Stimulated activated CD8-positive, alpha-beta memory T cell treated with anti-CD3 and anti-CD28 coated beads, Interleukin-7, amount 100 ng/mL, for 1 hour (primary cell): ENCODE data around the gene MPPED2.

Source experiments
- DNase-seq, 2 donors: peaks; one replicate each; pipeline ENCODE4 v3.0.0-alpha.2; 2020; ENCODE audit warnings: low read depth in 2 of 2

The MPPED2 gene

DNA sequence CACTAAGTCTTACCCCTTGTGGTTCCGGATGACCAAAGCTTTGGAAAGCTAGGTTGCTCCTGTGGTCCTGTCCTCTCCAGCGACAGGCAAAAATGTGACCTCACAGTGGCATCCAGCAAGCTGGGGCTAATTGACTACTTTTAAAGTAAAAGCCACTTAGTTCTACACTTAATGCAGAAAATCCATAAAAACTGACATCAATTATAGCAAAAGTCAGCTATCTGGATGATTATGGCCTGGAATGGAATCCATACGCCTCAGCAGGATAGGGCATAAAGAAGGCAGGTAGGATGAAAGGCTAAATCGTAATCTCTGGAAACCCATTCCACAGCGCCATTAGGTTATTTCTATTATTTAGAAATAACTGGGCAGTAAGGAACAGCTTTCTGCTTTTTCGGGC, 171.3 kb downstream of the MPPED2 start:
- DNase-seq, result no peak

DNA sequence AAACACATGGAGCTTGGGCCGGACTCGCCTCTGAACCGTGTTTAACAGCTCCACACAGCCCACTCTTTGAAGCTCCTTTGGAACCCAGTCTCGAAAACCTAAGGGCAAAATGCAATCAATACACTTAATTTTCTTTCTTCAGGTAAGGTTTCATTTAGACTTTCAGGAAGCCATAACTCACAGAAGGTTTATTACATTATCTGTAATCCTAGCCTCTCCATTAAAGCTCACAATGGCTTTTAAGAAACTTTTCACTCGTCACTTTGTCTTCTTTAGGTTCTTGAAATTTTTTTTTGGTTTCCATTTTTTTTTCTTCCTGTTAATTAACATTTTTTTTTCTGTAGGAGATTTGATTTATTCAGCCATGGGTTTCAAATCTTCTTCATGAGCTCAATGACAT, 171.9 kb downstream of the MPPED2 start:
- DNase-seq, result no peak

DNA sequence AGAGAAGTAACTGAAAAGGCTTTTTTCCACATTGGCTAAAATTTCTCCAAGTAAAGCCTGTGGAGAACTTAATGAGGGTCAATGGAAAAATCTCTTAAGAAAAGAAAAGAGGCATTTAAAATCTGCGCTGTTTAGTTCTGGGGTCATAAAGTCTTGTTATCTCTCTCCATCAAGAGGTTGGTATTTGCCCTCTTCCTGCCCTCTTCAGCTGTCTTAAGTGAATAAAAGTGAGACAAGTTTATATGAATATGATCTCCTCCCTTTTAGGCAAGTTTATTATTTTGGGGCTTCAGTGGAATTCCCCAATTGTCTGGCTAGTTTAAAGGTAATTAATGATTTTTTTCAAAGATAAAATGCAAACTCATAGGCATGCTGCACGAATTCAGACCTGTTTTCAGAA, 173.6 kb downstream of the MPPED2 start:
- DNase-seq, result no peak

DNA sequence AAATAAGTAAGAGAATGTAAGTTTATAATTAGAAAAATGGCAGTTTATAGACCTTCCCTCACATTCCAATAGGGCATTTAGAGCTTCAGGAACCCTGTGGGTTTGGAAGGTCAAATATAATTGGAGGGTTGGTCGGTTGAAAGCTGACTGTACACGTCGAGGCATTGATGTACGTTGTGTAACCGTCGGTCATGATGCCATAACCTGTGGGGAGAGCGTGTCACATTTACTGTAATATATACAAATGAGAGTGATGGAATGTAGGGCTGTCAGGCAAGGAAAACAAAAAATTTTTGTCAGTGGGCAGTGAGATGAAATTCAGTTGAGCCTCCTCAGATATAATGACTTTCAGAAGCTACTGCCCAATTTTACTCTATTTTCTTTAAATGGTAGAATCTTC, 174.8 kb downstream of the MPPED2 start:
- DNase-seq, result no peak

DNA sequence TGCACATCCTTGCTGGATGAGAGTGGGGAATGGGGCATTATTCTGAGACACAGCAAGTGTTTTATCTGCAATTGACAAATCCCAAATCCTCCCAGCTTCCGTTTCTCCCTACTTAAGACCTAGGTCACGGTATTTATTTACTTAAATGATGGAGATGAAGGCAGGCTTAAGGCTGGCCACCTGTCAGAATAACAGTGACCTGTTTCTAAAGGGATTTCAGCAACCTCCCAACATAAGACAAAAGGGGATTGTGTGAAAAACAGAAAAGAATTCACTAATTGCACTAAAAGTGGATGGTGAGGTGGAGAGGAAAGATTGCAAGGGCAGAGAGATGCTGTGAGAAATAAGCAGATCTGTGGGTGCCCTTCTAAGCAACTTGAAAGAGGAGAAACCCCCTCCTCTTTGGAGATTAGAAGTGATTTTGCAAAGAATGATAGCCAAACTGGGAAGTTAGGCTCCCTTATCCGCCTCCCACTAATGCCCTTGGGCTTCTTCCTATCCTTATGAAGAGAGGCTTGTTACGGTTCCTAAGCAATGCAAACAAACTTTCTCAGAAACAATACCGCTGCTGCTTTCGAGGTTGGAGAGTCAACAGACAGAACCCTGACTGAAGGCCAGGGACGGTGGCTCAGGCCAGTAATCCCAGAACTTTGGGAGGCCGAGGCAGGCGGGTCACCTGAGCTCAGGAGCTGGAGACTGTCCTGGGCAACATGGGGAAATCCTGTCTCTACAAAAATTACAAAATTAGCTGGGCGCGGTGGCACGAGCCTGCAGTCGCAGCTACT, 179.0 kb downstream of the MPPED2 start:
- no peak for DNase-seq

DNA sequence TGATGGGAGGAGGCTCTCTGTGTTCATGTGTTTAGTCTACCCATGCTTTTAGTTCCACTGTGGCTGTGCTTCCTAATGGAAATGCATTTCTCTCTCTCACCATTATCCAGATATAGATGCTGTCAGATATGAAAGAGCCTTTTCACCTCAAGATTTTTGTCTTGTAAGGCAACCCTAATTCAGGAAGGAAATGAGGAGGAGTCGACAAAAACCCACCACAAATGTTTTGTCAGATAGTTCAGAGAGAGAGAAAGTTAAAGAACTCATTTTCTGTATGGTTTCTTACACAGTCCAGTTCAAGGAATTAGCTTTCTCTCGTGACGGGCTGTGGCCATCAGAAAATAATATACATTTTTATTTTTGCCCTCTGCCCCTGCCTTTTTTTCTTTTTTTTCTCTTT, 180.8 kb downstream of the MPPED2 start:
- no peak for DNase-seq

DNA sequence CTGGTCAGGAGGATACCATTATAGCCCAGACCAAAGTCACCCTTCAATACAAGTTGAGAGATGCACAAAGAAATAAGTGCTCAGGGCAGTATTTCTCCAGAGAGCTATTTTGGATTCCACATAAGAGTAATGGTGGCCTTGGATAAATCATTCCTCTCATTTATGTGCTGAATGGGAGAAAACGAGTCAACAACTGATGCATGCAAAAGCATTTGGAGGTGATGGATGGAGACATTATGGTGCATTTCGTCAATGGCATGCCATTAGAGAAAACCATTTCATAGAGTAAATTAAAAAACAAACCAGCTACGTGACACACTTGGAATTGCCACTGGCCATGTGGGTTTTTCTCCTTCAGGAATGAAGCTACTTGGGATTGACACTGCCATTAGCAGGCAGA, 182.0 kb downstream of the MPPED2 start:
- no peak for DNase-seq

DNA sequence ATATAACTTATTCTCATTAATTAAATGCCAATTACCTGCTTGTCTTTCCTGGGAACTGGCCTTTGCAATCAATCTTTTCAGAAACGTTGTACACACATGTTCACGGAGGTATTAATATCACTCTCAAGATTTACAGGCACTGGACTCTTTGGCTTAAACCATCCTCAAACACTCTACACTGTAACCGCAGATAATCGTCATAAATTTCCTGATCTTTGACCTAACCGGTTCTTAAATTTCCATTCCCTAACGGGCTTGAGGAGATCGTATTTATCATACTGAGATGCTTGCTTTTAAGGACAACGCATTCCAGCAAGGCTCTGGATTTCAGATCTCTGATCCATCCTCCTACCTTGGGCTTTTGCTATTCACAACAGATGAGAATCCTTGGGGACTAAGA, 190.4 kb downstream of the MPPED2 start:
- no peak for DNase-seq

DNA sequence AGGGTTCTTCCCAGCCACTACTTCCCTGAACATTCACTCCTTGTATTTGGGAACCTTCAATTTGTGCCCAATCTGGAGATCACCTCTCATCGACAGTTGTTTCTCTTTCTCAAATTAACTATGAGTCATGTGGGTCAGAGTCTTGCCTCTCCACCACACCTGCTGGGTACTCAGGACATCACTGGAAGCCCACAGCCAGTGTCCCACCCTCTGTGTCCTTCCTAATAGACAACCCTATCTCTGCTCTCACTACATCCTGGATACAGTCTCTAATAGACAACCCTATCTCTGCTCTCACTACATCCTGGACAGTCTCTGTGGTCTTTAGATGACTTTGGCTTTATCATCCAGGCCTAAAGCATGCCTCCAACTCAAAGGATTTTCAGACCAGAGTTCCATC, 193.1 kb downstream of the MPPED2 start:
- no peak for DNase-seq

DNA sequence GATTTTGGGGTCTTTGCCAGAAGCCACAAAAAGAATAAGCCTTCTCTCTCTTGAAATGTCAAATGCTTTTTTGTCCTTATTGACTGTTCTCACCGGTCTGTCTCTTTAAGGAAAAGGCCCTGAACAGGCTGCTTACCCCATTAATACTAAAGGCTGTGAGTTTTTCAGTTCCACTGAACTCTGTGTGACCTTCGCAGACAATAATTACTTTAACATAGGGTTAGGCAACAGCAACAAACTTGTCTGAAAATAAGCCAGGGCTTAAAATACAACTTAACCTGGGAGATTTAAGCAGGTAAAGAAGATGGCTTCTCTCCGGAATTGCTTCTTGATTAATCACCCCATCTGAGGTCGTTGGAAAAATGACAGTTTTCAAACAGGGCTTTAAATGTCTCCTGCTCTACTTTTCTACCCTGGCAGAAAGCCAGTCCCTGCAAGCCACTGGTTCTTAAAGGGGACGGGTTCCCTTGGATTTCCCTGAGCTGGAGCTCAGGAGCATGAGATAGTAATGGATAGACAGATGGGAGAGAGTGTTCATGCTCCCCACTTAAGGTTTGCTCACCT, 193.8 kb downstream of the MPPED2 start:
- no peak for DNase-seq

DNA sequence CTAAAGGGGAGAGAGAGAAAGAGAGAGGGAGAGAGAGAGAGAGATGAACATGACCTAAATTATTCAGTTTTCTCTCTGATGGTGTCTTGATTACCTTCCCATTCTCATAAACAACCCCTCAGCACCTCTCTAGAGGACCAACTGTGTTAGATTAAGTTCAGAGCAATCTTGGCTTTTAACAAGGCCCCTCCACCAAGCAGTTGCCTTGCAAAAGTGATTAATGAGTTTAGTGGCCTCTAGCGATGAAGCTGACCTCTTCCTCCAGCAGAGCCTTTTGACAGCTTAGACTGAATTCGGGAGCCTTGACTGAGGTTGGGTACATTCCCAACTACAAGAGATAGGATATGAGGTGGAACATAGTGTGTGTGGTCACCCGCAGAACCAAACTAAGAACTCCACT, 197.2 kb downstream of the MPPED2 start:
- DNase-seq, result no peak

DNA sequence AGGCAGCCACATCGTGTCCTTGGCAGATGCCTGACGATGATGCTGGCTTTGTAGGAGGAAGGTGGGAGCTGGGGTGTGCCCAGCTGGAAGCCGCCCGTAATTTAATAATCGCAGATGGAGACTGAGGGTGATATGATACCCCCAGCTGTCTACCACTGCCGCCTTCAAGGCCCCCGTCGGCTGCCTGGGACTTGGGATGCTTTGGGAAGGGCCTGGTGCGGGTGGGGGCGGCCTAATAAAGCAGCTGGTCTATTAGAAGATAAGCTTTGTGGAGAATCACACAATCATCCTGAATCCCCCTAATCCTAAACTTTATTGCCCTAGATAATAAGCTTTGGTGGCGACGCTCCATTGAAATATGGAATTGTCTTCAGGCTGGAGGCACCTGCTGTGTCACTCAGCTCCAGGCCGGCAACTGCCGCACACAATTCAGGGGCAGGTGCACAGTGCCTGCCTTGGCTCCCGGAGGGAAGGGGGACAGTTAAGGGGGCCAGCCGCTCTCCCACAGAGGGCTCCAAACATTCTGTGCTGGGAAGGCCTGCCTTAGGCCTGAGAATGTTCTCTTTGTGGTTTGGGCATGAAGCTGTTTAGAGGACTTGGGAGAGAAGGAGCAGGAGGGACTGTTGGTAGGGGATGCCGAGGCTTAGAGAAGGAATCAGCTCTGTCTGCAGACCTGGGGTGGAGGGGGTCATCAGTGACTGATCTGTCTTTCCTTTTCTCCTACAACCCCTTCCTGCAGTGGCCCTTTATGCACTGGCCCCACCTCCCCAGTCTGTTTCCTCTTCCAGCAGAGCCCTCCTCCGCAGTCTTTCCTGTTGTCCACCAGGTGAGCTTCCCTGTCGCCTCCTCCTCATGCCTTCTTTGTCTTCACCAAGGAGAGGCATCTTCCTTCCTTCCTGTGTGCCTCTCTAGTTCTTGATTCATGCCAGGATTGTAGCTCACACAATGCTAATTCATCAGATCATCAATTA, 198.0 kb downstream of the MPPED2 start:
- DNase-seq, result no peak

DNA sequence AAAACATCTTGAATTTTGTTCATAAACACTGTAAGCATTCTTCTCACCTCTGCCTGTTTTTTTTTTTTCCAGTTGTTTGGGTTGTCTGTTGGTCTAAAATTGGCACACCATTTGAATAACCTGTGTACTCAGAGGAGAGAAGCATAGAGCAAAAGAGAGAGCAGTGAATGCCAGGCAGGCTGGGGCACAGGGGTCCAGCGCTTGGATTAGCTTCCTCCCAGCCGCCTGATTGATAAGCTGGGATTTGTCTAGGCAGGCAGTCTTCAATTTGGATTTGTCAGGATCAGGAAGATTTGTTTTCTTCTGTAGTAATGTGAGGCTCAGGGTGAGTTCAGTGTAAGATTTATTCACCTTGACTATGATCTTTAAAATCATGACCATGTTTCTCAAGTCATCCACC, 204.3 kb downstream of the MPPED2 start:
- no peak for DNase-seq

DNA sequence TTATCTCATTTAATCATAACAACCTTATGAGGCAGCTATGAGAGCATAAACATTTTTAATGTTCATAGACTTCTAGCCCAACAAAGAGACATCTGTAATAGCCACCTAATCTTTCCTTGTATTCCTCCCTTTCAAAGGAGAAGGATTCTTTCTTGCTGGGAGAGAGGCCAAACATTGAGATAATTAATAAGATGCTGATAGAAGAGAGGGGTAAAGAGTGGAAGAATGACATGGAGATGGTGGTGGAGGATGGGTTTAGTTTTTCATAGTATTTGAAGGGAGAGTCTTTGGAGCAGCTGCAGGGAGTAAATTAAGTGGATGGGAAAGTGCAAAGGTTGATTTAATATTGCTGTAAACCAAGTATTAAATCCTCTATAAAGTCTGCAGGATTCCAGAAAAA, 205.3 kb downstream of the MPPED2 start:
- no peak for DNase-seq

DNA sequence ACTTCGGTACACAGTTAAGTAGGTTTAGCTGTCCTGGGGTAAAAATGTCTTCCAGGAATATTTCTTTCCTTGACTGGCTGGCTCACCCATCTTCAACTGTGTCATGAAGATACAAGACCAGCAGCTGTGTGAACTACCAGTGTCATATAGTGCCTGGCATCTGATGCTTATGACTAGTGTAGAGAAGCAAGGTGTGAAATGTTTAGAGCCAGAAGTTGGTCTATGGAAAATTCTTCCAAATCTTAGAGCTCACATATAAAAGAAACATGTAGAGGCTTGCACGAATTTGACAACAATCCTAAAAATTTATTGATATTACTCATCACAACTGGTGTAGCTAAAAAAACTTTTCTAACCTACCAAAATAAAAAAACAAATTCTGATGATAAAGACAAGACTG, 208.8 kb downstream of the MPPED2 start:
- DNase-seq, result no peak

DNA sequence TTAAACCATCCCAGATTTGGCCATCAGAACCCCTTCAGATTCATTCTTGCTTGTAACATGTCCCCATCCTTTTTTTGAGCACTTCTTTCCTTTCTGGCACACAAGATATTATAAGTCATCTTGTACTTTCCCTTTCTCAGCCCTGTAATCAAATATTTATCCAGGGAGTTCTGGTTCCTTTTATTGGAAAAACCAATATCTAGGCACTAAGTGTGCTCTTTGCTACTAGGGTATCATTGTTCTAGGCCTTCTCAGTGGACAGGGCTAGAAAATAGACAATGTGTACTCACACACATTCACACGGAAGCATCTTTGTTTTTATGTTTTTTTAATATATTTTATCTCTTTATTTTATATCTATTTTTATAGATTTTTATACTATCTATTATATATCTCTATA, 216.0 kb downstream of the MPPED2 start:
- no peak for DNase-seq

DNA sequence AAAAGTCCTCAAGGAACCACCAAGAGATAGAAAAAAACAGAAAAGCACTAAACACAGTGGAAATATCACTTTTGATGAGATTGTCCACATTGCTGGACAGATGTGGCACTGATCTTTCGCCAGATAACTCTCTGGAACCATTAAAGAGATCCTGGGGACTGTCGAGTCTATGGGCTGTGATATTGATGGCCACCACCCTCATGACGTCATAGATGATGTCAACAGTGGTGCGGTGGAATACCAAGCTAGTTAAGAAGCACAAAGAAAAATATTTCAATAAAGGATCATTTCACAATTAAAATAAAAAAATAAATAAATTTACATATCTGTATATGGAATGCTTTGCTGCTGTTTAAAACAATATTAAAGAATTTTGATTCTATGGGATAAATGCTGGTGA, 217.8 kb downstream of the MPPED2 start:
- no peak for DNase-seq

DNA sequence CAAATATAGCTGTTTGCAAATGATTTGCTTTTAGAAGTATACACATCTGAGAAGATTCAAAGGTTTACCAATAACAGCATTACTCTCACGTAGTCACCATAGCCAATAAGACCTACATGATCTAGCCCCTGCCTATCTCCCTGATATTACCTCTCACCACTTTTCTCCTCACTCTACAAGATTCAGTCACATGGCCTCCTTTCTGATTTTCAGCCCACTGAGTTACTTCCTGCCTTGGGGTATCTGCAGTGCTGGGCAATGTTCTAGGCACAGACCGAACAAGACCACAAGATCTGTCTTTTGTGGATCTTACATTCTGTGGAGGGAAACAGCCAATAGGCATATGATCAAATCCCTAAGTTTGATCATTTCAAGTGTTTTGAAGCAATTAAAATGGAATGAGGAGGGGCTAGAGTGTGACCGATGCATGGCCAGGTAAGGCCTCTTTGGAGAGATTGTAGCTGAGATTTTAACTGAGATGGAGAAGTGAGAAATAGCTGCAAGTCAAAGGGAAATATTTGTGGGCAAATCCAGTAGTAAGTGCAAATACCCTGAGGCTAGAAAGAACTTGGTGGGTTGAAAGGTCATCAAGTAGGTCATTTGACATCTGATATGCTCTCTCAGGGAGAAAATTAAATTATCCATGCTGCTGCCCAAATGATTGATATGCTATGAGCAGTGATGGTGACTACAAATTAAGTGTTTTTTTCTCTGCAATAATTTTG, 220.2 kb downstream of the MPPED2 start:
- DNase-seq, result no peak

DNA sequence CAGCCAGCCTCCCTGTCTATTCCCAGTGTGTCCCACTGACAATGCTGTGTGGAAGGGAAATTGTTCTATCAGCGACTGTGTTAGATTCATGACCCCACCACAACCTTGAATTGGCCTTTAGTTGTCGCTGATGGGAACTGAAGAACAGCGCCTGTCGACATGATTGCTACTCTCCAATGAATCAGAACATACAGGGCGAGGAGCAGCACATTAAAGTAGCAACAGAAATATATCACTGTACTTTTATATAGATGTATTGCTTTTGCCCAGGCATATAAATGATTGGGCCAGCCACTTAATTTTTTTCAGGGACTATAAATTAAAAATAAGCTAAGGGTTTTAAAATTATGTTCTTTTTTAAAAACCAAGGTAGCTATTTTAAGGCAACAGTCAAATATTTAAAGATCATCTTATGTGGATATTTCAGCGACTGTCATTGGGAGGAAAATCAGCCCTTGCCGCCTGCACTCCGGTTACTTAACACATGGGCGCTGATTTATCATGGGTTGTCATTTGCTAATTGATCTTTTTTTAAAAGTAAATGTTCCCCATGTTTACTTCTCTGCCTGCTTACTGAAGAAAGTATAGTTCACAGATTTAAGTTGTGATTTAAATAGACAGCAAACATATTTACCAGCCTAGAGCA, 221.2 kb downstream of the MPPED2 start:
- DNase-seq, result no peak

DNA sequence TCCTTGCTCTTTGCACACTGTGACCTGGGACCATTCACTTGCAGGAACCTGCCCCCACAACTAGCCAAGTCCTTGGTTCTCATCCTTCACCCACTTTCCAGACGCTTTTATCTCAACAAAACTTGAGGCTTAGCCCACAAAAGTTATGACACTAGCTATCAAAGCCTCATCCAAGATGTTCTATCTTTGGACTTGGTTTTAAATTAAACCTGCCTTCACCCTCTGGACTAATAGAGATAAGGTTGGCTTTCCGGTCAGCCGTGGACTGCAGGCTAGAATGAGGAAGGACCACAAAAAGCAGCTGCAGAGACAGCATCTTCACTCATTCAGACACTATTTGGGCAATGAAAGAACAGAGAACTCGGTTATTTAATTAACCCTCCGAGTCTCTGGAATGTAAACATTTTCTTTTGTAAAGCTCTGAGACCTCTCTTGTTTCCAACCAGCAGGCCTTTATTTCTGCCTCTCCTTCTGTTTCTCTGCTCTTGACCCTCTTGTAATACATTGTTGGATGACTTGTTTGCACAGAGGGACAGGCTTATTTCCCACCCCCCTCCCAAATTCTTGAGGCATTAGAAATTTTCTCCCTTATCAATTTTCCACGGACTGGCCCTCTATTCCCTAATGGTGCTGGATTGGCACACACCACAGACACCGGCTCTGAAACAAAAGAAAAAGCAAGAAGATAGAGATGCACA, 221.9 kb downstream of the MPPED2 start:
- DNase-seq, result no peak

DNA sequence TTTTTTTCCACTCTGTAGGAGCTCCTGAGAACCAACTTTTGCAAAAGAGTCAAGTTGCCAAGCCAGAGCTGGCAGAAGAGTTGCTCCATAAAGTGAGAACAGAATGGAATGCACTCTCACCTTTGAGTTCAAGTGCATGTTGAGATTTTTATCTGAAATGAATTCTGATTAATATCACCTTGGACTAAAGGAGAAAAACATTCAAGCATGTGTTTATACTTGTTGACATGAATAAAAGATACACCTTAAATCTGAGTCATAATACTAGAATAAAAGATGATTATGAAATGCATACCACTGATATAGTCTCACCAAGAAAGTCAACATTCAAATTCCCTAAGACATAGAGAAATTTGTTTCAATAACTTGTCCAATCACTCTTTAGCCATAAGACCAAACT, 225.4 kb downstream of the MPPED2 start:
- no peak for DNase-seq
